Neural progenitor cell (in vitro differentiated cells): ENCODE measurements around the gene DARS1. TPM values are rescaled to one million over a fixed set of nuclear protein-coding genes. Genes with fewer than 3 reads are reported as not detected.
A peak's percentile ranks its signal among the peaks of the same experiment; 100 is the strongest.

Source experiments
- DNase-seq: peaks from one replicate; pipeline ENCODE4 v3.0.0-alpha.2; 2016; ENCODE audit warnings: low spot score
- H2AFZ ChIP-seq: fragments of 200-600 bp; sonication (generic); replicated peaks from 2 replicates; pipeline ENCODE4 v1.6.1; 2016; ENCODE audit warnings: antibody characterized with exemption
- H3F3A ChIP-seq: fragments of 200-600 bp; sonication (generic); 2 replicates; pipeline ENCODE4 v1.6.1; 2016; ENCODE audit warnings: antibody characterized with exemption, low read depth
- H3K27ac ChIP-seq: fragments of 200-600 bp; sonication (generic); 2 replicates; pipeline ENCODE4 v1.5.1; 2016; ENCODE audit warnings: mild to moderate bottlenecking
- H3K27me3 ChIP-seq: fragments of 200-600 bp; sonication (generic); 2 replicates; pipeline ENCODE4 v1.6.1; 2016; ENCODE audit warnings: mild to moderate bottlenecking, moderate library complexity
- H3K36me3 ChIP-seq: fragments of 200-600 bp; sonication (generic); 2 replicates; pipeline ENCODE4 v1.5.1; 2016
- H3K4me1 ChIP-seq: fragments of 200-600 bp; sonication (generic); 2 replicates; pipeline ENCODE4 v1.6.1; 2016; ENCODE audit warnings: mixed run types
- H3K4me2 ChIP-seq: fragments of 200-600 bp; sonication (generic); 2 replicates; pipeline ENCODE4 v1.6.1; 2016
- H3K4me3 ChIP-seq: fragments of 200-600 bp; sonication (generic); 2 replicates; pipeline ENCODE4 v1.5.1; 2016
- H3K79me2 ChIP-seq: fragments of 200-600 bp; sonication (generic); 2 replicates; pipeline ENCODE4 v1.6.1; 2016; ENCODE audit warnings: low read depth
- H3K9ac ChIP-seq: fragments of 200-600 bp; sonication (generic); 2 replicates; pipeline ENCODE4 v1.6.1; 2016
- H3K9me3 ChIP-seq: fragments of 200-600 bp; sonication (generic); 2 replicates; pipeline ENCODE4 v1.5.1; 2016; ENCODE audit warnings: low read depth
- H4K20me1 ChIP-seq: fragments of 200-600 bp; sonication (generic); 2 replicates; pipeline ENCODE4 v1.6.1; 2016; ENCODE audit warnings: low read depth
- H3K27ac Mint-ChIP-seq: 3 replicates; pipeline ENCODE4 v1.8.0; 2021; ENCODE audit warnings: mixed read lengths
- H3K27me3 Mint-ChIP-seq: 2 replicates; pipeline ENCODE4 v1.8.0; 2022; ENCODE audit warnings: low read depth, mild to moderate bottlenecking, inconsistent platforms, moderate library complexity, mixed read lengths; ENCODE audit not compliant: insufficient read depth
- H3K36me3 Mint-ChIP-seq: 3 replicates; pipeline ENCODE4 v1.8.0; 2021; ENCODE audit warnings: mixed read lengths
- H3K4me1 Mint-ChIP-seq: 3 replicates; pipeline ENCODE4 v1.8.0; 2021; ENCODE audit warnings: mixed read lengths
- H3K4me3 Mint-ChIP-seq: 3 replicates; pipeline ENCODE4 v1.8.0; 2021; ENCODE audit warnings: mild to moderate bottlenecking, moderate library complexity, mixed read lengths
- H3K9me3 Mint-ChIP-seq: 3 replicates; pipeline ENCODE4 v1.8.0; 2020; ENCODE audit warnings: mixed read lengths
- CTCF ChIP-seq: fragments of 200-600 bp; sonication (generic); IDR thresholded peaks from 2 replicates; pipeline ENCODE4 v1.5.1; 2017; ENCODE audit warnings: antibody characterized with exemption, mild to moderate bottlenecking
- EZH2 ChIP-seq: fragments of 200-600 bp; sonication (generic); IDR thresholded peaks from 2 replicates; pipeline ENCODE4 v1.6.1; 2017; ENCODE audit warnings: antibody characterized with exemption, mild to moderate bottlenecking, moderate library complexity
- EZH2phosphoT487 ChIP-seq: fragments of 200-600 bp; sonication (generic); IDR thresholded peaks from 2 replicates; pipeline ENCODE4 v1.6.1; 2017; ENCODE audit warnings: antibody characterized with exemption
- total RNA-seq: library from RNA; depleted of rRNA; stranded (reverse); fragments of >200 nt; gene quantifications from 2 replicates; pipeline ENCODE4 v1.2.3, GENCODE V29; 2015; ENCODE audit warnings: low replicate concordance

The DARS1 gene
- total RNA-seq, 1 donor from 2014 or later: 227 TPM

DNA sequence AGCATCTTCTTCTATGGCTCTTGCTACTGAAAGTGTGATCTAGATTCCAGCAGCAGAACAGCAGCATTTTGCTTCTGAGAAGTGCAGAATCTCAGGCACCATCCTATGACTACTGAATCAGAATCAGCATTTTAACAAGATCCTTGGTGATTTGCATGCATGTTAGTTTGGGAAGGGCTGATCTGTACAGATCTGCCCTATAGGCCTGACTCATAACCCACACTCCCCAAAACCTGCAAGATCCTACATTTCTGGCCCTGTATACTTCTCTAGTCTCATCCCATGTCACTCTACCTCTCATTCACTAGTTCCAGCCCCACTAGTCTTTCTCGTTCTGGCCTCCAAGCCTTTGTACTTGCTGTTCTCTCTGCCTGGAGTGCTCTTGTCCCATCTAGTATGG lies 15.7 kb upstream of the DARS1 start:
- H3K27me3 ChIP-seq: no peaks in the 10 kb centered on the region
- no peak for DNase-seq
- H3K27ac ChIP-seq: no peak overlapping the region
- Mint-ChIP-seq H3K27me3 (peaks cover 2% of the 10 kb centered on the region), H3K9me3 (peaks cover 5% of the 10 kb centered on the region), H3K4me1 (peaks cover 45% of the 10 kb centered on the region), H3K36me3 (peaks cover 7% of the 10 kb centered on the region), H3K4me3 (no peak overlapping the region), H3K27ac (no peak overlapping the region)
- no peaks in the 10 kb centered on the region for H3K79me2 ChIP-seq
- H3K4me3 ChIP-seq: no peak overlapping the region
- H3K36me3 ChIP-seq: no peaks in the 10 kb centered on the region
- H3K9ac ChIP-seq: no peak overlapping the region
- no peak overlapping the region for H3K4me2 ChIP-seq
- H3K9me3 ChIP-seq: no peaks in the 10 kb centered on the region
- peaks cover 27% of the 10 kb centered on the region for H3F3A ChIP-seq
- peak overlapping the region; percentile 50 for H2AFZ ChIP-seq
- TF ChIP-seq CTCF: no peak
- no peak for TF ChIP-seq EZH2phosphoT487
- no peak for TF ChIP-seq EZH2
- no peaks in the 10 kb centered on the region for H4K20me1 ChIP-seq
- H3K4me1 ChIP-seq: peaks cover 24% of the 10 kb centered on the region

DNA sequence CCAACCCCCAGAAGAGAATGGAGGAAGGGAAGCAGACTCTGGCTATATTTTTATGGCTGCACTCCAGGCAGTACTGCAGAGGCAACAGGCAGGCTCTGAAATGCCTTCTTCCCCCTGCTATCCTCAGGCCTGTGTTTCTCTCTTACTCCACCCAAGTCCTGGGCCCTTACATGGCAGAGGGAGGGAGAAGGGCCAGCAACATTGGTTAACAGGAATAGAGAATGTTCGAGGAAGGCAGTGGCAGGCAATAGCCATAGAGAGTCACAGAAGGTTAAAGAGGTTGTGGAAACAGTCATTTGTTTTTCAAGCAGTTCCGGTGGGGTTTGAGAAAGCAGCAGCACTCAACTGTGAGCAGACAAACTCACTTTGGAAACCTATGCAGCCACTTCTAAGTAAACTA lies 15.1 kb upstream of the DARS1 start:
- Mint-ChIP-seq H3K27me3 (peaks cover 2% of the 10 kb centered on the region), H3K27ac (peak overlapping the region; percentile 96), H3K4me3 (no peak overlapping the region), H3K9me3 (peaks cover 5% of the 10 kb centered on the region), H3K36me3 (peaks cover 7% of the 10 kb centered on the region), H3K4me1 (peaks cover 40% of the 10 kb centered on the region)
- Histone ChIP-seq H3K9me3 (no peaks in the 10 kb centered on the region), H4K20me1 (no peaks in the 10 kb centered on the region), H3K27me3 (no peaks in the 10 kb centered on the region), H2AFZ (peak overlapping the region; percentile 76), H3K36me3 (no peaks in the 10 kb centered on the region), H3K27ac (peak overlapping the region; percentile 83), H3K79me2 (no peaks in the 10 kb centered on the region), H3K9ac (no peak overlapping the region), H3K4me2 (no peak overlapping the region), H3K4me1 (peaks cover 23% of the 10 kb centered on the region), H3K4me3 (no peak overlapping the region), H3F3A (peaks cover 27% of the 10 kb centered on the region)
- DNase-seq: no peak
- TF ChIP-seq CTCF: no peak
- no peak for TF ChIP-seq EZH2phosphoT487
- no peak for TF ChIP-seq EZH2

DNA sequence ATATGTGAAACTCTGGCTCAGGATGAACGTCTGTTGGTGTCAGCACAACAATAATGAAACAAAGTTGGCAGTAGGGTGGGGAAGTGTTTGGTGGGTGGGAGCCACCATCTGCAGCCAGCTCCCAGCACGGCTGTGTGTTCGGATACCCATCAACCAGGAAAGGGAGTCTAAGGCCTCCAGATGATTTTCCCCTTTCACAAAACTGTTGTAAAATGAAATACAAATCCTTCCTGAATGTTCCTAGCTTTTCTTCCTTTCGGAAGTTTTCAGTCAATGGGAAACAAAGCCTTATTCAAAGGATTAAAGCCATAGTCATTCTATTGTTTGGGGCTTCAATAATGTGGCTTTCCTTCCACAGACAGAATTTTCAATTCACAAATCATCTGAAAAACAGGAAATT lies 14.5 kb upstream of the DARS1 start:
- TF ChIP-seq CTCF (no peak), EZH2phosphoT487 (no peak), EZH2 (no peak)
- Histone ChIP-seq H3K79me2 (no peaks in the 10 kb centered on the region), H4K20me1 (no peaks in the 10 kb centered on the region), H3F3A (peaks cover 27% of the 10 kb centered on the region), H3K9me3 (no peaks in the 10 kb centered on the region), H3K27me3 (no peaks in the 10 kb centered on the region), H2AFZ (peak overlapping the region; percentile 21), H3K27ac (peak overlapping the region; percentile 83), H3K9ac (no peak overlapping the region), H3K36me3 (no peaks in the 10 kb centered on the region), H3K4me2 (peak overlapping the region; percentile 60), H3K4me1 (peaks cover 23% of the 10 kb centered on the region), H3K4me3 (no peak overlapping the region)
- peak; percentile 31 for DNase-seq
- Mint-ChIP-seq H3K36me3 (peaks cover 5% of the 10 kb centered on the region), H3K27me3 (peaks cover 1% of the 10 kb centered on the region), H3K27ac (peak overlapping the region; percentile 96), H3K4me1 (peaks cover 39% of the 10 kb centered on the region), H3K9me3 (peaks cover 5% of the 10 kb centered on the region), H3K4me3 (no peak overlapping the region)
